Gastrocnemius medialis (tissue), 4 donors: ENCODE data around the gene NAV2.

Experiments
- POLR2A ChIP-seq, 2 donors: fragments of 450-650 bp; IDR thresholded peaks; one replicate each; pipeline ENCODE4 v1.6.1; 2017; ENCODE audit warnings: antibody characterized with exemption in 2 of 2, mild to moderate bottlenecking in 2 of 2, moderate library complexity in 2 of 2
- TF ChIP-seq, protein P1 (sequence below), 5 experiments: fragments of 450-650 bp in 3 of 5; fragments of 200-600 bp in 2 of 5; sonication (generic) in 2 of 5; IDR thresholded peaks in 4 of 5; conservative IDR thresholded peaks in 1 of 5; 1 replicate in 4 of 5; 2 replicates in 1 of 5; pipeline ENCODE4 v1.5.1; 2016 to 2019; ENCODE audit warnings: antibody characterized with exemption in 5 of 5, mild to moderate bottlenecking in 3 of 5, moderate library complexity in 3 of 5

DNA sequence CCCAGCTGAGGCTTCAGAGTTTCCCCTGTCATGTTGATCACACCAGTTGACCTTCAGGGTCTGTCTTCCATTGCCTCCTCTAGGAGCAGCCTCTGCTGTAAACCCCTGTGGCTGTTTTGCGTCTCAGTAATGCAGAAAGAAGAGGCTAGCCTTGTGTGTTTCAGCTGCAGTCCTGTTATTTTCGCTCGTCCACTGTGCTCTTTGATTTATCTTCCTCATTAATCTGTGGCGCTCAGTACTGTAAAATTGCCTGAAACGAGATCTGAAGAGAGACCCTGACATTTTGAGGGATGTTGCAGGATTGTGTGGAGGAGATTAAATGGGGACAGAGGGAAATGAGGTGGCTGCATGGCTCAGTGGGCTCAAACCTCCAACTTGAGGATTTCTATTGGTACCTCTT, 283.9 kb downstream of the NAV2 start:
- TF ChIP-seq, protein P1, sequence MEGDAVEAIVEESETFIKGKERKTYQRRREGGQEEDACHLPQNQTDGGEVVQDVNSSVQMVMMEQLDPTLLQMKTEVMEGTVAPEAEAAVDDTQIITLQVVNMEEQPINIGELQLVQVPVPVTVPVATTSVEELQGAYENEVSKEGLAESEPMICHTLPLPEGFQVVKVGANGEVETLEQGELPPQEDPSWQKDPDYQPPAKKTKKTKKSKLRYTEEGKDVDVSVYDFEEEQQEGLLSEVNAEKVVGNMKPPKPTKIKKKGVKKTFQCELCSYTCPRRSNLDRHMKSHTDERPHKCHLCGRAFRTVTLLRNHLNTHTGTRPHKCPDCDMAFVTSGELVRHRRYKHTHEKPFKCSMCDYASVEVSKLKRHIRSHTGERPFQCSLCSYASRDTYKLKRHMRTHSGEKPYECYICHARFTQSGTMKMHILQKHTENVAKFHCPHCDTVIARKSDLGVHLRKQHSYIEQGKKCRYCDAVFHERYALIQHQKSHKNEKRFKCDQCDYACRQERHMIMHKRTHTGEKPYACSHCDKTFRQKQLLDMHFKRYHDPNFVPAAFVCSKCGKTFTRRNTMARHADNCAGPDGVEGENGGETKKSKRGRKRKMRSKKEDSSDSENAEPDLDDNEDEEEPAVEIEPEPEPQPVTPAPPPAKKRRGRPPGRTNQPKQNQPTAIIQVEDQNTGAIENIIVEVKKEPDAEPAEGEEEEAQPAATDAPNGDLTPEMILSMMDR (IDR thresholded peaks at IDR 0.05 in 4 of 5, conservative IDR thresholded peaks at IDR 0.05 in 1 of 5): no peak
- no peak for TF ChIP-seq POLR2A (IDR thresholded peaks at IDR 0.05)
